ENCODE measurements around the gene PARP2.
A peak's percentile ranks its signal among the peaks of the same experiment; 100 is the strongest.
"Not testable (repeated sequence)": the region's sequence is repeated elsewhere in the genome, so short reads cannot be mapped to it uniquely, and the experiment has no call there.

PARP2 gene

GRCh38 chr14:20332788-20333493 lies 10.5 kb upstream of the PARP2 start, which contains the start of gene CCNB1IP1:
TSS of gene CCNB1IP1 (minus strand) at chr14:20333279. CDS start at chr14:20316523, 16,756 bp downstream.
- H3K4me3 ChIP-seq (ENCODE audit: low read length): peak within 1 kb of the TSS; percentile 100
- no peak for TF ChIP-seq ZNF274 (IDR thresholded peaks at IDR 0.05; ENCODE audit: low read depth, low read length)

- TF ChIP-seq ZNF274 (IDR thresholded peaks at IDR 0.05; ENCODE audit: low read depth, low read length): no peak
- peak overlapping the region; percentile 100; the same call in 1 of the 2 replicates for H3K4me3 ChIP-seq (ENCODE audit: low read length)
Observed at GRCh38 chr14:20333494-20333841, 10.0 kb upstream of the PARP2 start.

GRCh38 chr14:20334017-20334416 lies 9.4 kb upstream of the PARP2 start:
- H3K4me3 ChIP-seq (ENCODE audit: low read length): no peak overlapping the region
- no peak for TF ChIP-seq ZNF274 (IDR thresholded peaks at IDR 0.05; ENCODE audit: low read depth, low read length)

GRCh38 chr14:20341032-20341431 lies 2.4 kb upstream of the PARP2 start:
- H3K4me3 ChIP-seq (ENCODE audit: low read length): not testable (repeated sequence)

- H3K4me3 ChIP-seq (ENCODE audit: low read length): peak overlapping the region; percentile 90; the same call in 1 of the 2 replicates
- no peak for TF ChIP-seq ZNF274 (IDR thresholded peaks at IDR 0.05; ENCODE audit: low read depth, low read length)
Observed at GRCh38 chr14:20341646-20342045, 1.8 kb upstream of the PARP2 start.

GRCh38 chr14:20343862-20344220 lies 406 bp downstream of the PARP2 start:
- H3K4me3 ChIP-seq (ENCODE audit: low read length): peak overlapping the region; percentile 90
- no peak for TF ChIP-seq ZNF274 (IDR thresholded peaks at IDR 0.05; ENCODE audit: low read depth, low read length)

- no peak overlapping the region for H3K4me3 ChIP-seq (ENCODE audit: low read length)
- no peak for TF ChIP-seq ZNF274 (IDR thresholded peaks at IDR 0.05; ENCODE audit: low read depth, low read length)
Observed at GRCh38 chr14:20345366-20345765, 1.9 kb downstream of the PARP2 start.

GRCh38 chr14:20346713-20347112 lies 3.3 kb downstream of the PARP2 start:
- TF ChIP-seq ZNF274 (IDR thresholded peaks at IDR 0.05; ENCODE audit: low read depth, low read length): no peak
- H3K4me3 ChIP-seq (ENCODE audit: low read length): no peak overlapping the region

- TF ChIP-seq ZNF274 (IDR thresholded peaks at IDR 0.05; ENCODE audit: low read depth, low read length): no peak
- no peak overlapping the region for H3K4me3 ChIP-seq (ENCODE audit: low read length)
Observed at GRCh38 chr14:20347747-20348146, 4.3 kb downstream of the PARP2 start.

GRCh38 chr14:20350282-20350681 lies 6.8 kb downstream of the PARP2 start:
- no peak for TF ChIP-seq ZNF274 (IDR thresholded peaks at IDR 0.05; ENCODE audit: low read depth, low read length)
- H3K4me3 ChIP-seq (ENCODE audit: low read length): no peak overlapping the region

- no peak overlapping the region for H3K4me3 ChIP-seq (ENCODE audit: low read length)
- TF ChIP-seq ZNF274 (IDR thresholded peaks at IDR 0.05; ENCODE audit: low read depth, low read length): no peak
Observed at GRCh38 chr14:20350860-20351259, 7.4 kb downstream of the PARP2 start.

- H3K4me3 ChIP-seq (ENCODE audit: low read length): no peak overlapping the region
- no peak for TF ChIP-seq ZNF274 (IDR thresholded peaks at IDR 0.05; ENCODE audit: low read depth, low read length)
Observed at GRCh38 chr14:20356422-20356821, 13.0 kb downstream of the PARP2 start.

- not testable (repeated sequence) for H3K4me3 ChIP-seq (ENCODE audit: low read length)
Observed at GRCh38 chr14:20358474-20358873, 15.0 kb downstream of the PARP2 start.

GRCh38 chr14:20365928-20366327 lies 22.5 kb downstream of the PARP2 start:
- no peak overlapping the region for H3K4me3 ChIP-seq (ENCODE audit: low read length)
- TF ChIP-seq ZNF274 (IDR thresholded peaks at IDR 0.05; ENCODE audit: low read depth, low read length): no peak

GRCh38 chr14:20372796-20373195 lies 29.4 kb downstream of the PARP2 start:
- no peak overlapping the region for H3K4me3 ChIP-seq (ENCODE audit: low read length)
- no peak for TF ChIP-seq ZNF274 (IDR thresholded peaks at IDR 0.05; ENCODE audit: low read depth, low read length)

GRCh38 chr14:20375471-20375870 lies 32.0 kb downstream of the PARP2 start:
- no peak for TF ChIP-seq ZNF274 (IDR thresholded peaks at IDR 0.05; ENCODE audit: low read depth, low read length)
- H3K4me3 ChIP-seq (ENCODE audit: low read length): no peak overlapping the region
